K562 (cell line): ENCODE measurements around the gene UNC13C. TPM values are rescaled to one million over a fixed set of nuclear protein-coding genes. Genes with fewer than 3 reads are reported as not detected.

Experiments used
- ATAC-seq: fragments of 200-7000 bp; cut with Tn5 transposase; 3 replicates; pipeline ENCODE4 v1.9.1; 2020; ENCODE audit warnings: moderate library complexity
- BruUV-seq: library from RNA; stranded (reverse); fragments of 400-500 nt; replicated peaks from 2 replicates; lab custom pipeline; 2021; lab: Mats Ljungman, UMichigan
- CTCF ChIA-PET: fragments of 300-600 bp; formaldehyde crosslinking; extraction: SDS; loops from one replicate; lab custom pipeline; 2021; ENCODE audit warnings: low intra/inter-chr PET ratio; lab: Yijun Ruan, JAX
- POLR2A ChIA-PET: fragments of 300-600, 350-650 bp; sonication (Branson Sonifier 250); formaldehyde crosslinking; extraction: SDS; loops from one replicate; lab custom pipeline; 2021; ENCODE audit warnings: antibody characterized with exemption, inconsistent platforms; lab: Yijun Ruan, JAX
- DNase-seq, 4 experiments: peaks; one replicate each; pipeline versions ENCODE4 v3.0.0 to v3.0.0-alpha.2; 2011 to 2018; ENCODE audit warnings: low spot score in 3 of 4, mixed read lengths in 3 of 4; ENCODE audit errors: extremely low read depth in 1 of 4
- FAIRE-seq: peaks from 2 replicates; lab custom pipeline; 2011; peaks lifted over from hg19 to GRCh38; lab: Jason Lieb, UNC
- H2AFZ ChIP-seq: 2 replicates; pipeline ENCODE4 v1.6.0; 2011; ENCODE audit warnings: low read depth, low read length, control low read depth, inconsistent platforms
- H3K27ac ChIP-seq: fragments of 200-600 bp; 3 replicates; pipeline ENCODE4 v1.8.0; 2011; ENCODE audit warnings: low read depth, mild to moderate bottlenecking, control low read depth, inconsistent platforms, low read length, moderate library complexity, mixed read lengths; ENCODE audit errors: extremely low read depth
- H3K27me3 ChIP-seq, 2 experiments: fragments of 300-600 bp in 1 of 2; 2 replicates in 1 of 2; 3 replicates in 1 of 2; pipeline versions ENCODE4 v1.6.0 to v1.8.0; 2011; ENCODE audit warnings: inconsistent platforms in 2 of 2, low read length in 2 of 2, mild to moderate bottlenecking in 1 of 2, mixed read lengths in 1 of 2, moderate library complexity in 1 of 2; ENCODE audit not compliant: control insufficient read depth in 2 of 2, insufficient read depth in 2 of 2
- H3K36me3 ChIP-seq: fragments of 300-600 bp; 3 replicates; pipeline ENCODE4 v1.8.0; 2011; ENCODE audit warnings: mild to moderate bottlenecking, low read length, inconsistent platforms; ENCODE audit not compliant: control insufficient read depth, insufficient read depth
- H3K4me1 ChIP-seq, 2 experiments: fragments of 200-600 bp in 1 of 2; replicated peaks in 1 of 2; 2 replicates in 1 of 2; 3 replicates in 1 of 2; pipeline versions ENCODE4 v1.5.1 to v1.8.0; 2011; ENCODE audit warnings: inconsistent platforms in 2 of 2, low read length in 2 of 2, mild to moderate bottlenecking in 1 of 2, mixed read lengths in 1 of 2, moderate library complexity in 1 of 2; ENCODE audit not compliant: control insufficient read depth in 2 of 2, insufficient read depth in 2 of 2
- H3K4me2 ChIP-seq: 2 replicates; pipeline ENCODE4 v1.6.1; 2011; ENCODE audit warnings: low read length, control low read depth, inconsistent platforms, mixed read lengths; ENCODE audit not compliant: insufficient read depth
- H3K4me3 ChIP-seq: fragments of 200-600 bp; sonication (generic), shearing (Covaris generic); 2 replicates; pipeline ENCODE4 v1.5.1; 2016; ENCODE audit warnings: control low read depth, inconsistent platforms
- H3K79me2 ChIP-seq: fragments of 200-600 bp; 3 replicates; pipeline ENCODE4 v1.8.0; 2011; ENCODE audit warnings: low read length, inconsistent platforms; ENCODE audit not compliant: control insufficient read depth, insufficient read depth
- H3K9ac ChIP-seq, 2 experiments: 2 replicates each; pipeline versions ENCODE4 v1.6.0 to v1.6.1; 2011; ENCODE audit warnings: low read depth in 2 of 2, low read length in 2 of 2, control low read depth in 1 of 2, inconsistent platforms in 1 of 2, mild to moderate bottlenecking in 1 of 2, mixed read lengths in 1 of 2; ENCODE audit not compliant: insufficient read depth in 1 of 2
- H3K9me1 ChIP-seq: one replicate; pipeline ENCODE4 v1.6.0; 2011; ENCODE audit warnings: inconsistent platforms, mild to moderate bottlenecking, low read length, moderate library complexity; ENCODE audit not compliant: control insufficient read depth, insufficient read depth
- H3K9me3 ChIP-seq: replicated peaks from 2 replicates; pipeline ENCODE4 v1.5.1; 2011; ENCODE audit warnings: low read depth, low read length, inconsistent platforms; ENCODE audit not compliant: control insufficient read depth, insufficient read depth
- H4K20me1 ChIP-seq: replicated peaks from 2 replicates; pipeline ENCODE4 v1.6.1; 2011; ENCODE audit warnings: low read length, inconsistent platforms, mixed read lengths; ENCODE audit not compliant: control insufficient read depth, insufficient read depth
- BACH1 ChIP-seq: fragments of 200-800 bp; sonication (Bioruptor generic); IDR thresholded peaks from 2 replicates; pipeline ENCODE4 v1.6.1; 2016; ENCODE audit warnings: missing genetic modification characterization, missing compliant biosample characterization
- CHD4 ChIP-seq: fragments of 200-600 bp; sonication (generic); IDR thresholded peaks from 3 replicates; pipeline ENCODE4 v1.6.1; 2012; ENCODE audit warnings: low read depth, mild to moderate bottlenecking, mixed read lengths, low read length, inconsistent platforms; ENCODE audit not compliant: insufficient read depth, insufficient replicate concordance, poor library complexity, severe bottlenecking
- E2F3 ChIP-seq: fragments of 250-450 bp; sonication (Bioruptor Pico); IDR thresholded peaks from 2 replicates; pipeline ENCODE4 v1.4.0; 2020; ENCODE audit warnings: mild to moderate bottlenecking
- ERF ChIP-seq: fragments of 450-650 bp; formaldehyde crosslinking; IDR thresholded peaks from 2 replicates; pipeline ENCODE4 v1.4.0; 2020; ENCODE audit warnings: mild to moderate bottlenecking, mixed read lengths
- MBD1 ChIP-seq: fragments of 250-450 bp; sonication (Bioruptor Pico); IDR thresholded peaks from 2 replicates; pipeline ENCODE4 v1.8.0; 2022; ENCODE audit warnings: inconsistent platforms
- PKNOX1 ChIP-seq: fragments of 450-650 bp; IDR thresholded peaks from 2 replicates; pipeline ENCODE4 v1.6.1; 2016
- SMAD2 ChIP-seq: fragments of 150-350 bp; IDR thresholded peaks from 2 replicates; pipeline ENCODE4 v1.6.1; 2014; ENCODE audit warnings: low read depth, mild to moderate bottlenecking, low read length
- TEAD2 ChIP-seq: fragments of 450-650 bp; IDR thresholded peaks from 2 replicates; pipeline ENCODE4 v1.6.1; 2016; ENCODE audit warnings: missing genetic modification characterization, control low read depth, missing compliant biosample characterization
- ZBTB33 ChIP-seq: sonication (generic); formaldehyde crosslinking; IDR thresholded peaks from 2 replicates; pipeline ENCODE4 v1.8.1; 2023; ENCODE audit warnings: mild to moderate bottlenecking, missing genetic modification reagents
- ZNF212 ChIP-seq: fragments of 450-650 bp; formaldehyde crosslinking; IDR thresholded peaks from 2 replicates; pipeline ENCODE4 v1.4.0; 2020; ENCODE audit warnings: mild to moderate bottlenecking
- ZNF274 ChIP-seq: IDR thresholded peaks from 2 replicates; pipeline ENCODE4 v1.6.1; 2011; ENCODE audit warnings: low read depth, mild to moderate bottlenecking, low read length, moderate library complexity, borderline replicate concordance
- ZNF518B ChIP-seq: fragments of 250-450 bp; sonication (Bioruptor Pico); IDR thresholded peaks from 2 replicates; pipeline ENCODE4 v1.5.0; 2021; ENCODE audit warnings: mild to moderate bottlenecking, moderate library complexity
- ZNF584 ChIP-seq: fragments of 200-800 bp; sonication (Bioruptor generic); IDR thresholded peaks from 2 replicates; pipeline ENCODE4 v1.6.1; 2016; ENCODE audit warnings: low read depth, mild to moderate bottlenecking, missing genetic modification characterization, missing compliant biosample characterization
- WGBS: fragments of 100-300 bp; shearing (Covaris generic); methylation state at CpG from one replicate; pipeline ENCODE4 v1.1.6; 2016; ENCODE audit warnings: low coverage, mixed read lengths; ENCODE audit not compliant: insufficient coverage; ENCODE audit errors: missing lambda C conversion rate; 5-methylcytosine and 5-hydroxymethylcytosine counted together
- in situ Hi-C: fragments of 300-500 bp; cut with MboI; formaldehyde crosslinking; loops from 4 replicates; pipeline ENCODE4 v1.15.0; 2018; ENCODE audit warnings: inconsistent platforms, mixed read lengths
- intact Hi-C: fragments of 100-400 bp; cut with micrococcal nuclease; formaldehyde crosslinking; loops from 2 replicates; pipeline ENCODE4 v1.14.2; 2022
- polyA plus RNA-seq, 8 experiments: library from polyadenylated mRNA; depleted of rRNA in 4 of 8; stranded (reverse) in 5 of 8; unstranded in 3 of 8; fragments of >200 nt; fragmentation: Nextera tagmentation in 2 of 8; fragmentation: Illumina TruSeq in 1 of 8; extraction: Ambion mirVana in 2 of 8; extraction: Trizol in 1 of 8; gene quantifications; 2 replicates each; pipeline versions ENCODE4 v1.2.1 to v1.2.3, GENCODE V29; 2011 to 2014; ENCODE audit warnings: inconsistent platforms in 1 of 8, missing spikeins in 1 of 8
- total RNA-seq, 7 experiments: library from RNA; depleted of rRNA in 6 of 7; stranded (reverse); fragments of >200 nt in 6 of 7; fragmentation: Illumina TruSeq in 2 of 7; extraction: Trizol in 2 of 7; gene quantifications; 2 replicates each; pipeline versions ENCODE4 v1.2.1 to v1.2.3, GENCODE V29; 2011 to 2021; ENCODE audit warnings: low replicate concordance in 1 of 7

The UNC13C gene
- total and polyA plus RNA-seq, 9 of the 15 experiments (the other 6 are each of a cell fraction or from before 2014, with no cell fraction given): not detected

- CTCF ChIA-PET: no interaction called here
- DNase-seq: no peak
- BruUV-seq: no TSS peak
- no peak for FAIRE-seq
- Histone ChIP-seq H4K20me1 (no peaks in the 10 kb centered on the region), H3K27me3 (no peaks in the 10 kb centered on the region), H3K79me2 (no peaks in the 10 kb centered on the region), H3K4me3 (no peak overlapping the region), H3K27ac (no peak overlapping the region), H3K9me1 (no peaks in the 10 kb centered on the region), H3K4me1 (no peaks in the 10 kb centered on the region), H3K9me3 (no peaks in the 10 kb centered on the region)
- ATAC-seq: no peak
- intact Hi-C loops: no loop called here
- TF ChIP-seq E2F3 (CRISPR knock-in tag) (no peak), PKNOX1 (no peak), ZNF212 (no peak), BACH1 (no peak), ZNF584 (no peak), ZBTB33 (CRISPR knock-in tag) (no peak), TEAD2 (tag) (no peak), MBD1 (no peak), ERF (CRISPR knock-in tag) (no peak), ZNF274 (no peak), CHD4 (no peak), ZNF518B (CRISPR knock-in tag) (no peak), SMAD2 (no peak)
- TF ChIP-seq, all 486 proteins: peak for 0
- no peak overlapping the region for H3K9ac ChIP-seq
- POLR2A ChIA-PET: no interaction called here
- no peak overlapping the region for H3K4me2 ChIP-seq
- in situ Hi-C loops: no loop called here
- WGBS: 0% methylated on average over 6 of the region's 6 CpGs
- H3K36me3 ChIP-seq: no peaks in the 10 kb centered on the region
- H2AFZ ChIP-seq: no peak overlapping the region
These were observed 343.2 kb downstream of the UNC13C start for GRCh38 chr15:54321426-54321825.
